ENCODE results near the gene TRNAU1AP.
"Not testable (repeated sequence)": the region's sequence is repeated elsewhere in the genome, so short reads cannot be mapped to it uniquely, and the experiment has no call there.

TRNAU1AP gene

GRCh38 chr1:28552758-28553663 is at the start of gene TRNAU1AP:
TRNAU1AP (plus strand) TSS chr1:28553085; CDS start chr1:28553111, 26 bp downstream.
- peak; percentile 99 for DNase-seq (ENCODE audit: low spot score)

- DNase-seq (ENCODE audit: low spot score) = no peak
These were observed 49.8 kb upstream of the TRNAU1AP start for GRCh38 chr1:28503117-28503516.

DNA sequence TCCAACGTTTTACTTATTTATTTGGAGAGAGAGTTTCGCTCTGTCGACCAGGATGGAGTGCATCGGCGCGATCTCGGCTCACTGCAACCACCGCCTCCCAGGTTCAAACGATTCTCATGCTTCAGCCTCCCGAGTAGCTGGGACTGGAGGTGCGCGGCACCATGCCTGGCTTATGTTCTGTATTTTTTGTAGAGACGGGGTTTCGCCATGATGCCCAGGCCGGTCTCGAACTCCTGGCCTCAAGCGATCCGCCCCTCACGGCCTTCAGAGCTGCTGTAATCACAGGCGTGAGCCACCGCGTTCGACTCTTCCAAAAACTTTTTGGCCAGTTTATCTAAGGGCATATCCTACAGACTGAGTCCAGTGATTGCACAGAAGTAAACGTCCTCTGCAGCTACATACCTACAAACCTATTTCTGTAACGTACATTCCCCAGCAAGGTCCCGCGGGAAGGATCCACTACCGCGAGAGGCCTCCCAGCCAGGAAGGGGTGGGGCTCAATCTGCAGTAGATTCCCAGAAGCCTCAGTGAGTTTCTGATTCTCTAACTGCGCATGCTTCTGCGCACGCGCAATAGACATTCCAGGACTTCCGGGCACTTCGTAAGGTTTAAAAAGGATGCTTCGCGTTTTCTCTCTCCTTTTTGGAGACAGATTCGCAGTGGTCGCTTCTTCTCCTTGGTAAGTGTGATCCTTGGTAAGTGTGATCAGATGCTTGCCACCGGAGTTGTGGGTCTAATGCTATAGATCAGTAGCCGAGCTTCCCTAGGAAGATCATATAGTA is 47.3 kb upstream of the TRNAU1AP start, which contains the start of gene RCC1:
Gene RCC1, plus strand, starts transcription at position 638 of the 782 bp plus-strand sequence. CDS start 23,824 bp downstream, outside the sequence.
- peak; percentile 99 for DNase-seq (ENCODE audit: low spot score)

DNA sequence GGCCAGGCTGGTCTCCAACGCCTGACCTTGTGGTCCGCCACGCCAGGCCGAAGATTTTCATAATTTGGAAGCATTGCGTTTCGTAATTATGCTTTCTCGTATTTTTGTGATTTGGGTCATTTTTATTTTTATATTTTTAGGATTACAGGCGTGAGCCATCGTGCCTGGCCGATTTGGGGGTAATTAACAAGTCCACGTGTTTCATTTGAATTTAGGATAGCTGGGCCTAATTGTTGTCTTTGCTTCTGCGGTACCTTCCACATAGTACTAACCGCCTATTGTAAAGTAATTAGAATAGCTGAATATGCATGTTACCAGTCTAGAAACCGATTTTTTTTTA is 46.0 kb upstream of the TRNAU1AP start:
- DNase-seq (ENCODE audit: low spot score) = no peak

- no peak for DNase-seq (ENCODE audit: low spot score)
These were observed 45.6 kb upstream of the TRNAU1AP start for GRCh38 chr1:28507247-28507645.

- DNase-seq (ENCODE audit: low spot score) = no peak
These were observed 45.0 kb upstream of the TRNAU1AP start for GRCh38 chr1:28507646-28508434.

DNA sequence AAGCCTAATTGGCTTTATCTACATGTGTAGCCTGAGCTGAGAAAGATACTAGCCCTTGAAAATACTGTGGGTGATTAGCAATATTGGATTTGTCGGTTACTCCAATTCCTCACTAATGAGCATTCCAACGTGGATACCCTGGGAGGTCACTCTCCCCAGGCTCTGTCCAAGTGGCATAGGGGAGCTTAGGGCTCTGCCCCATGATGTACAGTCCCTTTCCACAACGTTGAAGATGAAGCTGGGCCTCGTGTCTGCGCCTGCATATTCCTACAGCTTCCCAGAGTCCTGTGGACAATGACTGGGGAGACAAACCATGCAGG is 44.5 kb upstream of the TRNAU1AP start:
- no peak for DNase-seq (ENCODE audit: low spot score)

DNA sequence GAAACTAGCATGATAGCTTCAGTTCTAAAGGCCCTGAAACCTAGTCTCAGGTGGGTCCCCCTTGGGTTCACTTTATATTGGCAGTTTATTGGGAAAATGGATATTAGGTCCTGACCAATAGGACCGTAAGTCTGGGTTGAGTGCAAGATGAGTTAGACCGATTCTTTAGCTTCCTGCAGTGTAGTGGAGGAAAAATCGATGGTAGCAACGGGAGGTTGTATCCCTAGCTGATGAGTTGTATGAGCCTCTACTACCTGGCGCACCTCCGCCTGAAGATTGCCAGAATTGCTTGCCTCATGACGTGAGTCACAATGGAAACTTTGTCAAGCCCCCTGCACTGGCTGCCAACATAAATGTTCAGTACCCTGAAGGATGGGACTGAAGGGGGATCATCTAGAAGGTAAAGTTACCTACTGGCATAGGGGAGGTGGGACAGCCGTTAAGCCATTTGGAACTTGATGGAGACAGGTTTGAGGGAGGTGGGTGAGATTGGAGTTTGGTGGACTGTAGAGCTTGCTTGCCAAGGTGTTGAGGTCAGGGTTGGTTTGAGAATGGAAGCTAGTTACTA is 43.1 kb upstream of the TRNAU1AP start:
- DNase-seq (ENCODE audit: low spot score) = no peak

DNA sequence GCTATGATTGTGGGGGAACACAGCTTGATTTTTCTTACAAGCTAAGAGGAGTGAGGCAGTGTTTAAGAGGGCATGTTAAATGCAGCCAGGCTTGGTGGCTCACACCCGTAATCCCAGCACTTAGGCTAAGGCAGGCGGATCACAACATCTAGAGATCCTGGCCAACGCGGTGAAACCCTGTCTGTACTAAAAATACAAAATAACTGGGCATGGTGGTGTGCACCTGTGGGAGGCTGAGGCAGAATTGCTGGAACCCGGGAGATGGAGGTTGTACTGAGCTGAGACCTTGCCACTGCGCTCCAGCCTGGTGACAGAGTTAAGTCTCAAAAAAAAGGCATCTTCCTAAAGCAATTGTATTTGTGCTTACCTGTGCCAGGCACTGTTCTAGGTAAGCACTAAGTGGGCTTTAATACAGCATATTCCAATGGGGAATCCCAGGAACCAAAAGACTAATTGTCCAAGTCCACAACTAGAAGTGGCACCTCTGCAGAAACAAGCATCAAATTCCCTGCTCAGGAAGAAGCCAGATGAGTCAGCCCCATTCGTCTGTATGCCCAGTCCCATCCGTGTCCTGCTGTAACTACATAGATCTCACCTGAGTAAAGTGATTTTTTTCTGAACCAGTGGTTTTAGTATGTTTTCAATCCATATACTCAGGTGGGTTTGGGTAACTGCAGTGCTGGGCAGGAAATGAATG is 42.5 kb upstream of the TRNAU1AP start:
- DNase-seq (ENCODE audit: low spot score) = no peak

- DNase-seq (ENCODE audit: low spot score) = no peak
These were observed 41.9 kb upstream of the TRNAU1AP start for GRCh38 chr1:28510970-28511440.

DNA sequence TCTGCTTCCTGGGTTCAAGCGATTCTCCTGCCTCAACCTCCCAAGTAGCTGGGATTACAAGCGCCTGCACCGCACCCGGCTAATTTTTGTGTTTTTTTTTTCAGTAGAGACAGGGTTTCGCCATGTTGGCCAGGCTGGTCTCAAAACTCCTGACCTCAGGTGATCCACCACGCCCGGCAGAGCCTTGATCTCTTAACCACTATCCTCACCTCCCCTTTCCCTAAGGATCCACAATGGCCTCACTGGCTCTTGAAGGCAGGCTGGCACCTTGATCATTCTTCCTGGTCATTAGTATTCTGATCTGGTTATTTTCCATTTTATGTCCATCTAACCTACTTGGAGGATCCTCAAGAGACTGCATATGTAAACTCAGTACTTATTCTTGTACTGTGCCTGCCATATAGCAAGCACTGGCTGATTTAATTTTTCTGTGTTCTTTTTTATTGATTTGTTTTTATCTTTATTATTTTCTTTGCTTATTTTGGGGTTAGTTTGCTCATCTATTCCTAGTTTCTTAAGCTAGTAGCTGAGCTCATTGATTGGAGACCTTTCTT is 40.8 kb upstream of the TRNAU1AP start:
- no peak for DNase-seq (ENCODE audit: low spot score)

DNA sequence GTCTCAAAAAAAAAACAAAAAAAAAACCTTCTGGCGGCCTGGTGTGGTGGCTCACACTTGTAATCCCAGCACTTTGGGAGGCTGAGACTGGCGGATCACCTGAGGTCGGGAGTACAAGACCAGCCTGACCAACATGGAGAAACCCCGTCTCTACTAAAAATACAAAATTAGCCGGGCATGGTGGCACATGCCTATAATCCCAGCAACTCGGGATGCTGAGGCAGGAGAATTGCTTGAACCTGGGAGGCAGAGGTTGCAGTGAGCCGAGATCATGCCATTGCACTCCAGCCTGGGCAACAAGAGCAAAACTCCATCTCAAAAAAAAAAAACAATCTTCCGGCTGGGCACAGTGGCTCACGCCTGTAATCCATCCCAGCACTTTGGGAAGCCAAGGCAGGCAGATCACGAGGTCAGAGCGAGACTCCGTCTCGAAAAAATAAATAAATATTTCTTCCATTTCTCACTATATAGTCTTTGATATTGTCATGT is 38.4 kb upstream of the TRNAU1AP start:
- DNase-seq (ENCODE audit: low spot score) = not testable (repeated sequence)

- no peak for DNase-seq (ENCODE audit: low spot score)
These were observed 36.3 kb upstream of the TRNAU1AP start for GRCh38 chr1:28516518-28516956.

DNA sequence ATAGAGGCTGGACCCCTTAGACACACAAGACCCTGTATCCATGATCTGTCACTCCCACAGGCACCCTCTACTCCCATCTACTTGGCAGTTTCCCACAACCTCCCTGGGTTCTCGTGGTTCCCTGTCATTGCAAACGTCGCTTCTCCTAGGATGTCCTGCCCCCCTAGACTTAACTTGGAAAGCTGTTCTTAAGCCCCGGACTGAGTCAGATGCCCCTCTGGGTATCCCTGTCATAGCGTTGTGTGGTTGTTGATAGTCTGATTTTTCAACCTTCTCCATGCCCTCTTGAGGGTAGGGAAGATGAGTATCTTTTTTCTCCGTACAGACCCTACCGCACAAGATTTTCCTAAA is 35.3 kb upstream of the TRNAU1AP start:
- DNase-seq (ENCODE audit: low spot score) = no peak

- DNase-seq (ENCODE audit: low spot score) = peak; percentile 96
These were observed 34.7 kb upstream of the TRNAU1AP start for GRCh38 chr1:28518000-28518744.

GRCh38 chr1:28518745-28519341 is 34.0 kb upstream of the TRNAU1AP start:
- DNase-seq (ENCODE audit: low spot score) = no peak

- no peak for DNase-seq (ENCODE audit: low spot score)
These were observed 32.7 kb upstream of the TRNAU1AP start for GRCh38 chr1:28519946-28520725.

DNA sequence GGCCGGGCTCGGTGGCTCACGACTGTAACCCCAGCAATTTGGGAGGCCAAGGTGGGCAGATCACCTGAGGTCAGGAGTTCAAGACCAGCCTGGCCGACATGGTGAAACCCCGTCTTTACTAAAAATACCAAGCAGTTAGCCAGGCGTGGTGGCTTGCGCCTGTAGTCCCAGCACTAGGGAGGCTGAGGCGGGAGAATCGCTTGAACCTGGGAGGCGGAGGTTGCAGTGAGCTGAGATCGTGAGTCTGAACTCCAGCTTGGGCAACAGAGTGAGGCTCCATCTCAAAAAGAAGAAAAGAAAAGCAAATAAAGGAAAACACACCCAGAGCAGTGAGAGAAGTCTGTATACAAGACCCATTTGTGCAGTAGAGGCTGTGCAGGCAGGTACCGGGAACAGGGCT is 32.1 kb upstream of the TRNAU1AP start:
- not testable (repeated sequence) for DNase-seq (ENCODE audit: low spot score)
